Measurements from ENCODE around the gene EYS.

Gene EYS

GRCh38 chr6:63677282-63677681 is 2029.7 kb downstream of the EYS start:
- no peak for DNase-seq (ENCODE audit: low spot score)
- TF ChIP-seq CTCF (IDR thresholded peaks at IDR 0.05; ENCODE audit: extremely low read depth, missing control alignments), result no peak

- TF ChIP-seq CTCF (IDR thresholded peaks at IDR 0.05; ENCODE audit: extremely low read depth, missing control alignments), result no peak
Measured at GRCh38 chr6:63676412-63677114, 2030.5 kb downstream of the EYS start.

GRCh38 chr6:63675138-63675537 is 2031.9 kb downstream of the EYS start:
- no peak for TF ChIP-seq CTCF (IDR thresholded peaks at IDR 0.05; ENCODE audit: extremely low read depth, missing control alignments)

More at GRCh38 chr6:63676412-63677114, 2030.5 kb downstream of the EYS start:
- DNase-seq (ENCODE audit: low spot score), result no peak

GRCh38 chr6:63674635-63675034 is 2032.4 kb downstream of the EYS start:
- TF ChIP-seq CTCF (IDR thresholded peaks at IDR 0.05; ENCODE audit: extremely low read depth, missing control alignments), result no peak

More at GRCh38 chr6:63675138-63675537, 2031.9 kb downstream of the EYS start:
- DNase-seq (ENCODE audit: low spot score), result no peak

GRCh38 chr6:63673692-63674091 is 2033.3 kb downstream of the EYS start:
- DNase-seq (ENCODE audit: low spot score), result no peak
- TF ChIP-seq CTCF (IDR thresholded peaks at IDR 0.05; ENCODE audit: extremely low read depth, missing control alignments), result no peak

More at GRCh38 chr6:63674635-63675034, 2032.4 kb downstream of the EYS start:
- DNase-seq (ENCODE audit: low spot score), result no peak

- no peak for DNase-seq (ENCODE audit: low spot score)
- TF ChIP-seq CTCF (IDR thresholded peaks at IDR 0.05; ENCODE audit: extremely low read depth, missing control alignments), result no peak
Measured at GRCh38 chr6:63672582-63673129, 2034.4 kb downstream of the EYS start.

- TF ChIP-seq CTCF (IDR thresholded peaks at IDR 0.05; ENCODE audit: extremely low read depth, missing control alignments), result no peak
- no peak for DNase-seq (ENCODE audit: low spot score)
Measured at GRCh38 chr6:63671098-63671754, 2035.8 kb downstream of the EYS start.

Measured in GM20000 (cell line).